Keratinocyte (primary cell): Measurements from ENCODE around the gene TMEM231.

Experiments used
- CTCF ChIP-seq, 3 experiments: IDR thresholded peaks in 1 of 3; conservative IDR thresholded peaks in 1 of 3; optimal IDR thresholded peaks in 1 of 3; 2 replicates in 2 of 3; 3 replicates in 1 of 3; pipeline versions ENCODE3 to v1.5.1; 2011; ENCODE audit warnings: low read length in 3 of 3, mild to moderate bottlenecking in 3 of 3, moderate library complexity in 2 of 3, control low read depth in 1 of 3, inconsistent platforms in 1 of 3; ENCODE audit not compliant: insufficient read depth in 2 of 3; ENCODE audit errors: extremely low read depth in 1 of 3
- EZH2 ChIP-seq: IDR thresholded peaks from one replicate; pipeline ENCODE4 v1.6.1; 2012; ENCODE audit warnings: inconsistent platforms, mild to moderate bottlenecking, low read length, moderate library complexity

- TF ChIP-seq CTCF (optimal IDR thresholded peaks at IDR 0.05 in 1 of 3, IDR thresholded peaks at IDR 0.05 in 1 of 3, conservative IDR thresholded peaks at IDR 0.05 in 1 of 3; ENCODE audit: extremely low read depth in 1 of 3, insufficient read depth in 2 of 3, low read length in 3 of 3) (no peak), EZH2 (no peak)
Measured at GRCh38 chr16:75584108-75584507, 28.1 kb upstream of the TMEM231 start.
